ENCODE results near the gene SPINK8. TPM values are rescaled to one million over a fixed set of nuclear protein-coding genes. Genes with fewer than 3 reads are reported as not detected.

SPINK8 gene
- total and polyA plus RNA-seq, 2 of the 8 experiments (the other 6 are each of a cell fraction or from before 2014, with no cell fraction given), result 0.29 TPM; not detected in 1

DNA sequence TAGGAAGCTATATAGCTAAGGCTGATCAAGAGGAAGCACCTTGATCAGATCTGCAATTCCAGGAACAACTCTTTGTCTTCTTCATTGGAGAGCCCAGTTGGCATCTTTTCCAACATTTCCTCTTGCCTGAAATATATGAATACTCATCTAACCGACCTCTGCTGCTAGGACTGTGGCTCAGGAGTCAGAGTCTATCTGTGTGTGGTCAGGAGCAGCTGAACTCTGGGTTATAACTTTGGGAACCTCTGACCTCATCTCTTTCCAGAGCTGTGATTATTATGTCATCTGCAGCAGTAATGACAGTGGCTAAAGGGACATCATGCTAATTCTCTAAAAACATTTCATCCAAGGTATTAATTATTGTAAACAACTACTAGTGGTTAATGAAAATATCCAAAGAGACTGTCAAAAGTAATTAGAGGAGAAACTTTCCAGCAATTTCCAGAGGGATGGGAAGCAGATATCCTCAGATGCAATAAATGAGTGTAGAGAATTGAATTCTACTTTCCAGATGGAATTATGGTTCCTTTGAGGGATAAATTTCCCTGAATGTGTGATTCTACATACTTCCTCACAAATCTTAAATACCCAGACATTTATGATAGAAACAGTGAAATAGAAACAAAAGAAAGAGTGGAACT is 11.5 kb upstream of the SPINK8 start:
- FAIRE-seq, result no peak
- Histone ChIP-seq H2BK120ac (replicated peaks; ENCODE audit: low read depth, low read length) (no peak overlapping the region), H3K9ac (replicated peaks in 1 of 4; ENCODE audit: extremely low read depth in 1 of 4, low read depth in 3 of 4, low read length in 3 of 4) (no peak overlapping the region), H2AK5ac (ENCODE audit: low read depth, low read length) (no peak overlapping the region), H3K4me2 (ENCODE audit: insufficient read depth in 1 of 2, low read depth in 2 of 2, low read length in 2 of 2) (no peak overlapping the region), H4K20me1 (replicated peaks in 1 of 2; ENCODE audit: control insufficient read depth in 1 of 2, insufficient read depth in 2 of 2, low read length in 2 of 2) (no peaks in the 10 kb centered on the region), H2AFZ (ENCODE audit: low read length) (no peak overlapping the region), H3K36me3 (ENCODE audit: control insufficient read depth in 2 of 4, insufficient read depth in 4 of 4, low read length in 3 of 4) (no peaks in the 10 kb centered on the region), H3K79me2 (ENCODE audit: control insufficient read depth in 1 of 2, insufficient read depth in 2 of 2, low read length in 2 of 2) (no peaks in the 10 kb centered on the region), H3K79me1 (ENCODE audit: low read depth, low read length) (no peaks in the 10 kb centered on the region), H3K56ac (replicated peaks; ENCODE audit: insufficient read length, low read depth, low read length) (no peak overlapping the region), H2BK12ac (ENCODE audit: low read depth, low read length) (no peak overlapping the region), H2BK15ac (ENCODE audit: low read length) (no peak overlapping the region), H3K4me3 (ENCODE audit: extremely low read depth in 1 of 4, insufficient read depth in 2 of 4, low read depth in 3 of 4, low read length in 4 of 4) (no peak overlapping the region), H3K27me3 (replicated peaks in 1 of 4; ENCODE audit: control insufficient read depth in 3 of 4, extremely low read depth in 1 of 4, insufficient read depth in 3 of 4, low read length in 3 of 4) (no peaks in the 10 kb centered on the region), H3K23ac (ENCODE audit: insufficient read length) (no peak overlapping the region), H4K91ac (replicated peaks; ENCODE audit: insufficient read length, low read length) (no peak overlapping the region), H3K4ac (replicated peaks; ENCODE audit: insufficient read length, low read depth, low read length) (no peak overlapping the region), H2BK20ac (ENCODE audit: low read length) (no peak overlapping the region), H3K18ac (ENCODE audit: extremely low read depth, low read length) (no peak overlapping the region), H2BK5ac (ENCODE audit: low read depth, low read length) (no peak overlapping the region), H3K14ac (ENCODE audit: insufficient read length) (no peak overlapping the region), H3K4me1 (replicated peaks in 1 of 4; ENCODE audit: control insufficient read depth in 3 of 4, insufficient read depth in 4 of 4, low read length in 3 of 4) (no peaks in the 10 kb centered on the region), H4K8ac (ENCODE audit: extremely low read depth, insufficient read depth, low read length) (no peak overlapping the region), H3K27ac (ENCODE audit: low read depth, low read length) (no peak overlapping the region), H3K23me2 (ENCODE audit: low read depth, low read length) (no peaks in the 10 kb centered on the region), H3K9me3 (ENCODE audit: insufficient read depth in 2 of 2, low read depth in 1 of 2, low read length in 1 of 2) (no peaks in the 10 kb centered on the region), H4K5ac (ENCODE audit: insufficient read length, low read depth, low read length) (no peak overlapping the region)
- ChIA-PET POLR2A (ENCODE audit: partially characterized antibody) (no interaction called here), CTCF (ENCODE audit: partially characterized antibody) (interaction anchor here (1.0 to 1.5 kb wide), 2 partner anchors 91 to 151 kb away, joined by 8 to 10 read pairs; no protein-coding TSS in a partner anchor)
- WGBS, 2 experiments (ENCODE audit: extremely low coverage in 1 of 2, insufficient coverage in 1 of 2, insufficient read length in 1 of 2, insufficient replicate concordance in 2 of 2, low coverage in 1 of 2, low lambda C conversion rate in 2 of 2, missing lambda C conversion rate in 1 of 2), result 57% methylated on average over 1 of the region's 1 CpG; no CpG with 5 or more reads in 1 of the 2 experiments
- DNase-seq (ENCODE audit: low read depth in 1 of 2, low spot score in 2 of 2), result no peak
- no peak for TF ChIP-seq FOSL1 (IDR thresholded peaks at IDR 0.05; ENCODE audit: insufficient read depth, low read depth, low read length)
- TF ChIP-seq JUND (IDR thresholded peaks at IDR 0.05; ENCODE audit: low read length), result no peak
- TF ChIP-seq BCL11A (IDR thresholded peaks at IDR 0.05; ENCODE audit: low read depth in 2 of 2, low read length in 2 of 2), result no peak
- no peak for TF ChIP-seq ASH2L (IDR thresholded peaks at IDR 0.05; ENCODE audit: low read length)
- TF ChIP-seq MAFK (IDR thresholded peaks at IDR 0.05; ENCODE audit: low read depth, low read length), result no peak
- TF ChIP-seq TAF1 (IDR thresholded peaks at IDR 0.05; ENCODE audit: low read depth, low read length), result no peak
- TF ChIP-seq POLR2AphosphoS5 (IDR thresholded peaks at IDR 0.05; ENCODE audit: low read depth, low read length), result no peak
- TF ChIP-seq SAP30 (IDR thresholded peaks at IDR 0.05; ENCODE audit: insufficient read depth, insufficient replicate concordance, low read length), result no peak
- no peak for TF ChIP-seq PHF8 (conservative IDR thresholded peaks at IDR 0.05; ENCODE audit: low read depth, low read length)
- TF ChIP-seq SIN3A (conservative IDR thresholded peaks at IDR 0.05 in 1 of 2, IDR thresholded peaks at IDR 0.05 in 1 of 2; ENCODE audit: low read depth in 1 of 2, low read length in 2 of 2), result no peak
- TF ChIP-seq, protein P1, sequence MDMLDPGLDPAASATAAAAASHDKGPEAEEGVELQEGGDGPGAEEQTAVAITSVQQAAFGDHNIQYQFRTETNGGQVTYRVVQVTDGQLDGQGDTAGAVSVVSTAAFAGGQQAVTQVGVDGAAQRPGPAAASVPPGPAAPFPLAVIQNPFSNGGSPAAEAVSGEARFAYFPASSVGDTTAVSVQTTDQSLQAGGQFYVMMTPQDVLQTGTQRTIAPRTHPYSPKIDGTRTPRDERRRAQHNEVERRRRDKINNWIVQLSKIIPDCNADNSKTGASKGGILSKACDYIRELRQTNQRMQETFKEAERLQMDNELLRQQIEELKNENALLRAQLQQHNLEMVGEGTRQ (IDR thresholded peaks at IDR 0.05; ENCODE audit: low read length), result no peak
- no peak for TF ChIP-seq TCF12 (IDR thresholded peaks at IDR 0.05; ENCODE audit: low read depth, low read length)
- no peak for TF ChIP-seq RXRA (IDR thresholded peaks at IDR 0.05; ENCODE audit: insufficient read depth, low read depth, low read length)
